Neural progenitor cell (in vitro differentiated cells): ENCODE data around the gene PIP4P1.

Experiments
- CTCF ChIP-seq: fragments of 200-600 bp; sonication (generic); IDR thresholded peaks from 2 replicates; pipeline ENCODE4 v1.5.1; 2017; ENCODE audit warnings: antibody characterized with exemption, mild to moderate bottlenecking
- EZH2phosphoT487 ChIP-seq: fragments of 200-600 bp; sonication (generic); IDR thresholded peaks from 2 replicates; pipeline ENCODE4 v1.6.1; 2017; ENCODE audit warnings: antibody characterized with exemption

- no peak for TF ChIP-seq CTCF
- TF ChIP-seq EZH2phosphoT487, result no peak
Observed at GRCh38 chr14:20422886-20423285, 38.3 kb downstream of the PIP4P1 start.
